C4-2B (cell line): ENCODE data around the gene RAPGEF4.

Experiments
- CTCF ChIP-seq: fragments of 450-650 bp; conservative IDR thresholded peaks from 2 replicates; pipeline ENCODE4 v1.5.1; 2017; ENCODE audit warnings: mild to moderate bottlenecking
- ZFX ChIP-seq: fragments of 450-650 bp; IDR thresholded peaks from 2 replicates; pipeline ENCODE4 v1.6.1; 2017

- no peak for TF ChIP-seq CTCF
- no peak for TF ChIP-seq ZFX
Measured at GRCh38 chr2:172765662-172766061, 30.0 kb downstream of the RAPGEF4 start.
